Ramos (cell line): ENCODE measurements around the gene ERV3-1.
"Not testable (repeated sequence)": the region's sequence is repeated elsewhere in the genome, so short reads cannot be mapped to it uniquely, and the experiment has no call there.

Source experiments
- in situ Hi-C: fragments of 300-500 bp; cut with MboI; formaldehyde crosslinking; loops from one replicate; pipeline ENCODE4 v1.14.3; 2022; ENCODE audit warnings: low sequenced_read_pairs; ENCODE audit not compliant: unreplicated experiment

The ERV3-1 gene

GRCh38 chr7:65002972-65003585 lies 3.4 kb downstream of the ERV3-1 start:
- in situ Hi-C loops = no loop called here

- in situ Hi-C loops = no loop called here
Measured at GRCh38 chr7:65001291-65001814, 5.1 kb downstream of the ERV3-1 start.

GRCh38 chr7:64999165-65000004 lies 7.1 kb downstream of the ERV3-1 start:
- in situ Hi-C loops = no loop called here

- in situ Hi-C loops = no loop called here
Measured at GRCh38 chr7:64998865-64999164, 7.7 kb downstream of the ERV3-1 start.

- in situ Hi-C loops = no loop called here
Measured at GRCh38 chr7:64997927-64998391, 8.5 kb downstream of the ERV3-1 start.

- in situ Hi-C loops = no loop called here
Measured at GRCh38 chr7:64997164-64997908, 9.2 kb downstream of the ERV3-1 start.

- in situ Hi-C loops = no loop called here
Measured at GRCh38 chr7:64996305-64996704, 10.2 kb downstream of the ERV3-1 start.

- in situ Hi-C loops = no loop called here
Measured at GRCh38 chr7:64993901-64994300, 12.6 kb downstream of the ERV3-1 start.

- in situ Hi-C loops = no loop called here
Measured at GRCh38 chr7:64992971-64993370, 13.5 kb downstream of the ERV3-1 start.

- in situ Hi-C loops = no loop called here
Measured at GRCh38 chr7:64990936-64991335, 15.6 kb downstream of the ERV3-1 start, which contains the start of gene ZNF117. TSS of gene ZNF117 (minus strand) at chr7:64991036.

- in situ Hi-C loops = no loop called here
Measured at GRCh38 chr7:64990216-64990615, 16.3 kb downstream of the ERV3-1 start.

GRCh38 chr7:64978497-64979203 lies 27.8 kb downstream of the ERV3-1 start:
- in situ Hi-C loops = no loop called here

GRCh38 chr7:64965594-64965993 lies 40.9 kb downstream of the ERV3-1 start:
- in situ Hi-C loops = loop anchor here (25.0 kb wide), 1 partner anchor 347 kb away; no protein-coding TSS in a partner anchor

GRCh38 chr7:64959072-64959747 lies 47.3 kb downstream of the ERV3-1 start:
- in situ Hi-C loops = loop anchor here (25.0 kb wide), 1 partner anchor 353 kb away; no protein-coding TSS in a partner anchor

- in situ Hi-C loops = loop anchor here (25.0 kb wide), 1 partner anchor 361 kb away; no protein-coding TSS in a partner anchor
Measured at GRCh38 chr7:64951250-64951848, 55.1 kb downstream of the ERV3-1 start.

- in situ Hi-C loops = loop anchor here (25.0 kb wide), 1 partner anchor 362 kb away; no protein-coding TSS in a partner anchor
Measured at GRCh38 chr7:64950673-64951072, 55.8 kb downstream of the ERV3-1 start.

- in situ Hi-C loops = not testable (repeated sequence)
Measured at GRCh38 chr7:64948774-64949173, 57.7 kb downstream of the ERV3-1 start.

- in situ Hi-C loops = no loop called here
Measured at GRCh38 chr7:64947252-64948000, 59.1 kb downstream of the ERV3-1 start.
